Measurements from ENCODE around the gene COPG1. TPM values are rescaled to one million over a fixed set of nuclear protein-coding genes. Genes with fewer than 3 reads are reported as not detected.

Gene COPG1
- total and polyA plus RNA-seq, 10 of the 15 experiments (the other 5 are each of a cell fraction or from before 2014, with no cell fraction given): 54.8 to 143 (median 91.2) TPM

GRCh38 chr3:129310111-129311011 is 61.0 kb downstream of the COPG1 start (continued):
- TF ChIP-seq, protein P1, sequence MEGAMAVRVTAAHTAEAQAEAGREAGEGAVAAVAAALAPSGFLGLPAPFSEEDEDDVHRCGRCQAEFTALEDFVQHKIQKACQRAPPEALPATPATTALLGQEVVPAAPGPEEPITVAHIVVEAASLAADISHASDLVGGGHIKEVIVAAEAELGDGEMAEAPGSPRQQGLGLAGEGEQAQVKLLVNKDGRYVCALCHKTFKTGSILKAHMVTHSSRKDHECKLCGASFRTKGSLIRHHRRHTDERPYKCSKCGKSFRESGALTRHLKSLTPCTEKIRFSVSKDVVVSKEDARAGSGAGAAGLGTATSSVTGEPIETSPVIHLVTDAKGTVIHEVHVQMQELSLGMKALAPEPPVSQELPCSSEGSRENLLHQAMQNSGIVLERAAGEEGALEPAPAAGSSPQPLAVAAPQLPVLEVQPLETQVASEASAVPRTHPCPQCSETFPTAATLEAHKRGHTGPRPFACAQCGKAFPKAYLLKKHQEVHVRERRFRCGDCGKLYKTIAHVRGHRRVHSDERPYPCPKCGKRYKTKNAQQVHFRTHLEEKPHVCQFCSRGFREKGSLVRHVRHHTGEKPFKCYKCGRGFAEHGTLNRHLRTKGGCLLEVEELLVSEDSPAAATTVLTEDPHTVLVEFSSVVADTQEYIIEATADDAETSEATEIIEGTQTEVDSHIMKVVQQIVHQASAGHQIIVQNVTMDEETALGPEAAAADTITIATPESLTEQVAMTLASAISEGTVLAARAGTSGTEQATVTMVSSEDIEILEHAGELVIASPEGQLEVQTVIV (IDR thresholded peaks at IDR 0.05; ENCODE audit: borderline replicate concordance, partially characterized antibody): no peak
- 0 out of 2 replicates have a peak, but pooled peaks have one; percentile 19 for TF ChIP-seq SPI1 (IDR thresholded peaks at IDR 0.05; ENCODE audit: borderline replicate concordance, insufficient read depth, low read depth, low read length)
- TF ChIP-seq CREB1 (IDR thresholded peaks at IDR 0.05; ENCODE audit: low read depth): peak; percentile 74
- TF ChIP-seq EGR1 (IDR thresholded peaks at IDR 0.05; ENCODE audit: borderline replicate concordance in 1 of 2, low read depth in 2 of 2, low read length in 2 of 2): no peak
- TF ChIP-seq JUNB (IDR thresholded peaks at IDR 0.05): peak; percentile 54
- TF ChIP-seq ZBED1 (IDR thresholded peaks at IDR 0.05; ENCODE audit: borderline replicate concordance): peak; percentile 54; the same call in 1 of the 2 replicates
- TF ChIP-seq IKZF1 (conservative IDR thresholded peaks at IDR 0.05): peak; percentile 65; the same call in 1 of the 2 replicates
- peak; percentile 80 to 82; a peak in 2 of 4 replicates for TF ChIP-seq IKZF2 (IDR thresholded peaks at IDR 0.05)
- TF ChIP-seq MTA2 (IDR thresholded peaks at IDR 0.05; ENCODE audit: low read depth): peak; percentile 75; the same call in 1 of the 2 replicates
- TF ChIP-seq SIX5 (IDR thresholded peaks at IDR 0.05; ENCODE audit: low read depth, low read length, severe bottlenecking): no peak
- TF ChIP-seq SMARCA5 (IDR thresholded peaks at IDR 0.05): 0 out of 2 replicates have a peak, but pooled peaks have one; percentile 19
- peak; percentile 93 for TF ChIP-seq ATF7 (IDR thresholded peaks at IDR 0.05; ENCODE audit: low read depth)
- TF ChIP-seq NFYB (IDR thresholded peaks at IDR 0.05; ENCODE audit: insufficient read depth, low read depth, low read length): no peak
- TF ChIP-seq BHLHE40 (IDR thresholded peaks at IDR 0.05; ENCODE audit: borderline replicate concordance in 1 of 2, low read depth in 2 of 2, low read length in 1 of 2): peak; percentile 84 to 91; a peak in 3 of 4 replicates
- peak; percentile 57 for TF ChIP-seq TCF12 (IDR thresholded peaks at IDR 0.05; ENCODE audit: low read depth, low read length)
